ENCODE results near the gene CD52.

GRCh38 chr1:26296340-26297056 is 21.3 kb upstream of the CD52 start:
- TF ChIP-seq POLR2A (IDR thresholded peaks at IDR 0.05) (no peak), CTCF (IDR thresholded peaks at IDR 0.05) (no peak)

Data from adrenal gland (tissue), 5 donors.